DMS114 treated with DMSO at 0.1 percent for 48 hours (cell line): Measurements from ENCODE around the gene TF.

Experiments
- DNase-seq: peaks from one replicate; lab custom pipeline; 2025; ENCODE audit not compliant: unreplicated experiment; lab: John Stamatoyannopoulos, UW

TF gene

GRCh38 chr3:133834621-133835417, 88.6 kb downstream of the TF start:
- DNase-seq, result no peak

- no peak for DNase-seq
Observed at GRCh38 chr3:133835418-133835743, 89.2 kb downstream of the TF start.

DNA sequence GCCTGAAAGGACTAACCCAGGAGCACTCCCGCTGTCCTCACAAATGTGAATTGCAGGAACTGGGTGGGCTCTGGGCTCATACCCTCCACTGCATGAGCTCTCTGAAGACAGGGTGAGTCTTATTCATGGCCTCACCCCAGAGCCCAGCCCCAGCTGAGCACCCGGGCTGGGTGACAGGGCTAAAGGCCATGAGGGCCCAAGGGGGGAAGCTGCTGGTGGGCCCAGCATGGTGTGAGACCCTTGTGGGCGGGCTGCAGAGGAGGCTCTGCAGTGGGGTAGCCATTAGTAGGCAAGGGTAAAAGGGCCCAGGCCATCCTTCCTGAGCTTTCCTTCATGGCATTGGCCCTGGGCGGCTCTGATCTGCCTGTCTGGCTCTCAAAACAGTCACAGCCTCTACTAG, 89.8 kb downstream of the TF start:
- no peak for DNase-seq

- no peak for DNase-seq
Observed at GRCh38 chr3:133836497-133837158, 90.4 kb downstream of the TF start.

DNA sequence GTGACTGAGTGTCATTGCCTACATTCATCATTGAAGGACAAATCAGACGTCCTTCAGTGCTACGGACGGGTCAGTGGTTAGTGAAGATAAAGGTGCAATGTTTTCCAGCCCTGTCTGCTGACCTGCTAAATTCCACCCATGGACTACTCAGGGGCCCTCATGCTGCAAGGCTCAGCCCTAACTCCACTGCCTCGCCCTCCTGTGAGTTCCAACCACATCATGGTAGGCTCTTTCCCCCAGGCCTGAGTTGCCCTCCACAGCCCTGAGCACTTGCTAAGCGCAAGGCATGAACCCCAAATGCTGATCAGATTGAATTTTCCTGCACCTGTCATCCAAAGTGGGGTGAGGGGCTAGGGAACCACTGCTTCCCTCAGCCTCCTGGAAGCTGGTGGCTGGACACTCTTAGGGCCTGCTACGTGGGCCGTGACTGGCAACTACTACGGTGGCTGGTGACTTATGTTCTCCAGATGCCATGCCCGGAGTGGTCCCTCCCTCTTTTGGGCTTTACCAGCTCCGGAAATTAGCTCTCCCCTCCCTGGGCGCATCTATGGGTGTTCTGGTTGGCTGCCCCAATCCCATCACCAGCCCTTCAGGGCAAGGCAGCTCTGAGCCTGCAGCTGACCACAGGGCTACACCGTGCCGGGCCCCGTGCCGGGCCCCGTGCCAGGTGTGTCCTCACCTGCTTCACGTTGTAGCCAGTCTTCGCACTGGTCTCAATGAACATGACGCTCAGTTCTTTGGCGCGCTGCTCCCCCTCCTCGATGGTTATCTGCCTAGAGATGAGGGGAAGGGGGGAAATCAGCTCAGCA, 91.5 kb downstream of the TF start:
- DNase-seq, result no peak

- no peak for DNase-seq
Observed at GRCh38 chr3:133838296-133838789, 92.2 kb downstream of the TF start.

GRCh38 chr3:133838916-133839800, 93.0 kb downstream of the TF start:
- no peak for DNase-seq

GRCh38 chr3:133840055-133840737, 94.0 kb downstream of the TF start:
- DNase-seq, result no peak

- DNase-seq, result no peak
Observed at GRCh38 chr3:133840767-133841166, 94.6 kb downstream of the TF start.

DNA sequence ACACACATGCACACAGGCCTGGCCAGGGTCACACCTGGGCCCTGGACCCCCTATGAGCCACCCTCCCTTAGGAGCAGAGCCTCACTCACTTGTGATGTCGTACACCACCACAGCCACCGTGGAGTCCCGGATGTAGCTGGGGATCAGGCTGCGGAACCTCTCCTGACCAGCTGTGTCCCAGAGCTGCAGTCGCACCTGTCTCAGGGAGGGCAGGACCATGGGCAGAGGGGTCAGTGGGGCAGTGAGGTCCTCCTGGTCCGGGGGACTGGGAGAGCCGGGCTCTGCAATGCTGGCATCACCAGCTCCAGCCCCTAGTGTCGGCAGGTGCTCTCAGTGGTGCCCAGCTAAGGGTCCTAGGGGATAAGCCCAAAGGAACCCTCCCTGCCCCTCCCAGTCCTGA, 95.0 kb downstream of the TF start:
- DNase-seq, result no peak

DNA sequence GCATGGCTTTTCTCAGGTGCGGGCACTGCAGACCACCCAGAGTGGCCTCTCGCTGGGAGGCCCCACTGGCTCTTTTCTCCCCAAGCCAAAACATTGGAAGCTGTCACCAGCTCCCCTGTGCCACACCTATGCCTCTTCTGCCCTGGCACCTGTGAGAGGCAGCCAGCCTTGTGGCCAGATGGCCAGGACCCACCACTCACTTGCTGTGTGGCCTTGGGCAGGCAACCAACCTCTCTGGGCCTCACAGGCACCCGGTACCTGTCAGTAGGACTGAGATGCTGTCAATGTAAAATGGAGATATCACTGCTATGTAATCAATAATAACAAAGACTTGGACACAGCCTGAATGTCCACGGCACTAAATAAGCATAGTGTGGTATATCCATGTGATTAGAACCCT, 96.0 kb downstream of the TF start:
- DNase-seq, result no peak

DNA sequence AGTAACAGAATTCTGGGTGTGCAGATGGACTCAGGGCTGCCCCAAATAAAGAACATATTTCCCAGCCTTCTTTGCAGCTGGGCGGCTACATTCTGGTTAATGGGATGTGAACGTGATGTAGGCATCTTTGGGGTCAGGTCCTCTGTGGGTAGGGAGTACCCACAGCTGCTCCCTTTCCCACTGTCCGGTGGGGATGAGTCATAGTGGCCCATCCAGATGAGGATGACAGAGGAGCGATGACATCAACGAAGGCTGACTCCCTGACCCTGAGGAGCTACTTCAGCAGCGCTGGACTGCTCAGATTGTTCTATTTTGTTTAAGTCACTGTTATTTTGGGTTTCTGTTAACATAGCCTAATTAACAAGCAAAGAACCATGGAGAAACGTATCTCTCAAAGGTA, 97.4 kb downstream of the TF start:
- no peak for DNase-seq

- DNase-seq, result no peak
Observed at GRCh38 chr3:133845127-133845526, 98.9 kb downstream of the TF start.
